ENCODE measurements around the gene APBB2. TPM values are rescaled to one million over a fixed set of nuclear protein-coding genes. Genes with fewer than 3 reads are reported as not detected.
"Not testable (repeated sequence)": the region's sequence is repeated elsewhere in the genome, so short reads cannot be mapped to it uniquely, and the experiment has no call there.

The APBB2 gene
- total RNA-seq, 1 donor from 2014 or later: 23.9 TPM

DNA sequence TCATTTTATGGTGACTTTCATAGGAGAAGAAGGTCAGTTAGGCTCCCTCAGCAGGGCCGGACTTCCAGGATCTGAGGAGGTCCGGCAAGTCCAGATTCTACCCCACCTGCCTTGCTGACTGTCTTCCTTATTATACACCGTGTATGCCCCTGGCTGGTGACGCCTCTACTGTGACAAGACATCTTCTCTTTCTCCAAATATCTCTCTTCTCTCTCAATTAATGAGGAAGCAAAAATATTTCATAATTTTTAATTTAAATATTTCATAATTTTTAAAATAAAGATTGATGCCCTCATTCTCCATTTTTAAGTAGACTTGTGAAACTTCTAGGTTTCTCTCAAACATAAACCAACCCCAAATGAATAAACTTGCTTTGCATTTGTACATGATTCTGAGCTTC is 262.1 kb downstream of the APBB2 start:
- ATAC-seq (no peak), DNase-seq (no peak)
- intact Hi-C loops (cut with micrococcal nuclease): no loop called here

DNA sequence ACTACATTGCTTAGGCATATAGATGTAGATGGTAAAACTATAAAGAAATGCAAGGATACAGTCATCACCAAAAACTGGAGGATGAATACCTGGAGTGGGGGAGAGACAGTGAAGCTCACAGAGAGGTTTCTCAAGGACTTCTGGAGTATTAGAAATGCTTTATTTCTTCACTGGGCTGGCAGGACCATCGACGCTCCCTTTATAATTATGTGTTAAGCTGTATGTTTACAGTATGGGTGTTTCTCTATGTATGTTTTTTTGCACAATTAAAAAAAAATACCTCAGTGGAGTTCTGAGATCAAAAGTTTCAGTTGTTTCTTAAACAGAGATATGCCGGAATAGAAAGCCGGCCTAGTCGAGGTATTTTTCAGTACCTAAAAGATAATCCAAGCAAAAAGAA is 263.3 kb downstream of the APBB2 start:
- intact Hi-C loops (cut with micrococcal nuclease): no loop called here
- ATAC-seq: no peak
- no peak for DNase-seq

DNA sequence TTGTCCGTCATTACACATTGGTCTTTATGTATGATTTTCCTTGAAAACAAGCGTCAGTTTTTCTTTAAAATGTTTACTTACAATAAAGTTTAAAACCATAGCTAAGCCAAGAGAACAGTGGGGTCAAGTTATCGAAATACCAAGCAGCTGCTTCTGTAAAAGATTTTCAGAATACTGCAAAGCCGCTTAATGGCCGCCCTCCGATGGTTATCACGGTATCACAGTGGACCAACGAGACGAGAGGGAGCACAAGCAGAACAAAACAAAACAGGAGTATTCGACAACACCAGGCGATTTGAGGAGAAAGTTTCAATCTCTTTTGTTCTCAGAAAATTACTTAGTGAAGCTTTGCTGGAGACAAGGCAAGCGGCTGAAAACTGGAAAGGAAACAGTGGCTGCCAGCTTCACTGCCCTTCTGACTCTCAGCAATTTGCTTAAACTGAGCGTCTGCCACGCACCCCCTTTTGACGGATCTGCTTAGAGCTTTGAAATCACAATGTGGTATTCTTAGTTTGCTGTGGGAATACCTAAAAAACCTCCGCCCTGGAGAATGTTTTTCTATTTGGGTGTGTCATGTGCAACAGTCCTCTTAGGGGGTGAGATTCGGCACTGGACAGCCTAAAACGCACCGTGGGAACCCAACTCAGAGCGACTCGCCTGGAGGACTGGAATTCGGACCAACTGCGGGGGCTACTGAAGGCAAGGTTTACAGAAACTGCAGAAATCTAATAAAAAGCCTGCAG is 264.8 kb downstream of the APBB2 start:
- no peak for ATAC-seq
- no peak for DNase-seq
- intact Hi-C loops (cut with micrococcal nuclease): no loop called here

DNA sequence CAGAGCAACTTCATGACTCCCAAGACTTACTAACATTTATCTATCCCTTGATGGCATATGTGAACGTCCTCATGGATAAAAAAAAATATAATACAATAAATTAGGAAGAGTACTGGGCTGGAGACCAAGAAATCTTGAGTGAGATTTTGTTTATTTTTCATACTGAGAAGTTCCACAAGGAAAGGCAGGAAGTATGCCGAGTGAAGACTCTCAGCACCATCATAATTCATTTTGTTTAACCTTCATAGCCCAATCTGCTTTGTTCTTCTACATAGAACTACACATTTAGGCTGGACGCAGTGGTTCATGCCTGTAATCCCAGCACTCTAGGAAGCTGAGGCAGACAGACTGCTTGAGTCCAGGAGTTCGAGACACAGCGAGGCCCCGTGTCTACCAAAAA is 266.3 kb downstream of the APBB2 start:
- ATAC-seq (no peak), DNase-seq (no peak)
- intact Hi-C loops (cut with micrococcal nuclease): no loop called here

DNA sequence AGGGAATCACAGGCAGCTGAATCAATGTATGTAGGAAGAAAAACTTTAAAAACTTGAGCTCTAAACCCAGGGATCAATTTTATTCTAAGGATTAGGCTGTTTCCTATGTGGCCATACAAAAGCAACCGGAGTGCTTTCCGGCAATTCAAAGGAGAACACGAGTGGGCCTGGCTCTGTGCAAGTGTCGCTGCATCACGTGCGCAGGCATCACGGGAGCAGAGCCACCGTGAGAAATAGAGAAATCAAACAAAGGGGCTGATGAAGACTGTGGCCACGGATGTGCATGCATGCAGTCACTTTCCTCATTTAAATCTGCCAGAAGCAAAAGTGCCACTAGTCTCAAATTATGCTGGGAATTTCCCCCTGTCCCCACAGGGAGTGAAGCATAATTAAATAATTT is 267.7 kb downstream of the APBB2 start:
- DNase-seq (no peak), ATAC-seq (no peak)
- intact Hi-C loops (cut with micrococcal nuclease): no loop called here

DNA sequence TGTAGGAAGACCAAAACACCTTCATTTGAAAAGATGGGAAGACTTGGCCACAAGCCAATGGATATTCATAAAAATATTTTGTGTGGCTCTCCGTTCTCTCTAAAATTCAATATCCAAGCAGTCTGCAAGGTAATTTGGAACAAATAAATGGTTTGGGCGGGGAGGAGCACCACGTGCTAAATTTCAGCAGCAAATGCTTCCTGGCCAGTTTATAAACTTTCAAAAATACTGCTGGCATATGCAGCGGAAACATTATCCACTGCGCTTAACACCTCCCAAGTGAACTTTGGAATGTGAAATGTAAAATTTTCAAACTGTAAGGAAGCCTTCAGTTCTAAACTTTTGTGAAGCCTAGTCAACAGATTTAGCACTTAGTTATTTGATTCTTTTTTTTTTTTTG is 273.6 kb downstream of the APBB2 start:
- ATAC-seq (peak; percentile 55), DNase-seq (no peak)
- intact Hi-C loops (cut with micrococcal nuclease): no loop called here

DNA sequence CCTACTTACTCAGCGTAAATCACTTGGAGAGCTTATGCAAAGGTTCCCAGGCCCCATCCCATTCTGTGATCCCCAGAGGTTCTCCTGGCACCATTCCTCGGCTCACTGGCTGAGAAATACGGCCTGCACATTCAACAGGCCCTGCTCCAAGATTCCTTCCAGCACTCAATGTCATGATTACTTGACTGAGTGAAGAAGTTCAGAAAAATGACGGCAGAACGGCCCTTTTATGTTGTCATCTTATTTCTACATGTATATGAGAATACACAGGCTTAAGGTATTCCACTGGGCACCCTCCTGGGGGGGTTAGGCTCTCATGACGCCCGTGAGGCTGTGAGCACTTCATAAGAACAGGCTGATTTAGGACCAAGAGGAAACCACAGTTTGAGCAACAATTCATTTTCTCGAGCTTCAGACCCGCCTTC is 274.0 kb downstream of the APBB2 start:
- intact Hi-C loops (cut with micrococcal nuclease): no loop called here
- DNase-seq: peak; percentile 83
- peak; percentile 95 for ATAC-seq

DNA sequence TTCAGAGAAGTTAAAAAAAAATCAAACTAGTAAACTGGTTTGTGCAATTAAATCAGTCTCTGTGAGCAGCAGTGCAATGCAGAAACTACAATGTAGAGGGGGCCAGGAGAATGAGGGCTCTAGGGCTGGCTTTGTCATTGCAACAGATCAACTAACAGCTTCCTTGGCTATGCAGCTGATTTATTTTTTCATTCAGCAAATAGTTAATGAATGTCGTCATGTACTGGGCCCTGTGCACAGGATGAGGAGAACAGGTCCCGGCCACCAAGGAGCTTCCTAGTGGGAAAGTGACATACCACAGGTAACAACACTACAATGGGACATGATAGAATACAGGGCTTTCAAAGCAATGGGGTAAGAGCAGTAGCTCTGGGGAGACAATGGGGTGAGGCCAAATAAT is 274.5 kb downstream of the APBB2 start:
- intact Hi-C loops (cut with micrococcal nuclease): no loop called here

DNA sequence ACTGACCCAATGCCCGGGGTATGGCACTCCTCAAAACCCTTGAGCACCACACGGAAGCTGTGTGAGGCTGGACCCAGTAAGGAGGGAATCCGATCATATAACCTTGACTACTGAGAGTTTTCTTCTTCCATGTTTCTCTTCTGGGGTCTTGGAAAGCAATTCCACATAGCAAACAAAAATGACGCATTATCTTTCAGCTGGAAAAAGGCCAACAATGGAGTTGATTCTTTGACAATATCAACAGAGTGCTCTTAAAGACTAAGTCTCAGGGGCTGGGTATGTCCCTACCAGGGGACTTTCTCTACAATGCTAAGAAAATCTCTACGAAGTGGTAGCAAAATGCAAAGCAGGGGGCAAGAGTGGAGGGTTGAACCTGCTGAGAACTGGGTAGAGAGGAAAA is 276.0 kb downstream of the APBB2 start:
- DNase-seq (no peak), ATAC-seq (no peak)
- intact Hi-C loops (cut with micrococcal nuclease): no loop called here

More for the DNA sequence above, 274.5 kb downstream of the APBB2 start:
- ATAC-seq (peak; percentile 35), DNase-seq (no peak)

DNA sequence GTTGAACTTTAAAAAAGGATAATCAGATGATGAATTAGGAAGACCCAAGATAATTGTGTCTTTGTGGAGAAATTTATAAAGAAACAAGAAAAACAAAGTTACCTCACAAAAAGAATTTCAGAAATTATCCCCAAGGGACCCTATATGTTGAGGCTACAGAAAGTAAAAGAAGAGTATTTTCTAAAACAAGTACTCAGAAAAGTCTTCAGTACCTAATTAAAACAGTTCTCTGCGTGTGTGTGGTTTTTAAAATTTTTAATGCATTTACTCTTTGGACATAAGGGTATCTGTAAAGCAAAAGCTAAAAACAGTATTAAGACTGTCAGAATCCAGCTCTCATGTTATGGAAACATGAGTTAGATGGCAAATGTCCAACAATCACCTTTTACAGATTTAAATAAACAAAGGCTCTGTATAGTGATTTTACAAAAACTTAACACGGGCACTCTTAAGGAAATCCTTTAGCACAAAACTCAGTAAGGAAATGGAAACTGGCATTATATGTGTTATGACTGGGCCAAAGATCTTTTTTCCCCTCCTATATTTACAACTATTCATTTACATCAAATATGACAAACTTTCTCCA is 277.1 kb downstream of the APBB2 start:
- DNase-seq (no peak), ATAC-seq (no peak)
- intact Hi-C loops (cut with micrococcal nuclease): no loop called here

DNA sequence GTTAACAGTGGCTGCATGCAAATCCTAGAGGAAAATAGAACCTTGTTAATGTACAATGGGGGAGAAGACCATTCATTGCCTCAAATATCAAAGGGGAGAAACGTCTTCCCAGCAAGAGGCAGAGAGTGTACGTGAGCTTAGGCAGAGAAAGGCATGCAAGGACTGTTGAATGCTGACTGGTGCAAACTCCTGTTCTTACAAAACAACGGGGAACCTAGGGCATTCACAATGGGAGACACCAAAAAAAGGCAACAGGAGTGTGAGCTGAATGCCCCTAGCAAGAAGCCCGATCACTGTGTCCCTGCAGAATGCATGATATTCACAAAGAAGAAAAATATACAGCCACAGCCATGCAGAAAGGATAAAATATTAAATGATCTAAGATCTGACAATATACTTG is 279.7 kb downstream of the APBB2 start:
- intact Hi-C loops (cut with micrococcal nuclease): no loop called here
- ATAC-seq (no peak), DNase-seq (no peak)

DNA sequence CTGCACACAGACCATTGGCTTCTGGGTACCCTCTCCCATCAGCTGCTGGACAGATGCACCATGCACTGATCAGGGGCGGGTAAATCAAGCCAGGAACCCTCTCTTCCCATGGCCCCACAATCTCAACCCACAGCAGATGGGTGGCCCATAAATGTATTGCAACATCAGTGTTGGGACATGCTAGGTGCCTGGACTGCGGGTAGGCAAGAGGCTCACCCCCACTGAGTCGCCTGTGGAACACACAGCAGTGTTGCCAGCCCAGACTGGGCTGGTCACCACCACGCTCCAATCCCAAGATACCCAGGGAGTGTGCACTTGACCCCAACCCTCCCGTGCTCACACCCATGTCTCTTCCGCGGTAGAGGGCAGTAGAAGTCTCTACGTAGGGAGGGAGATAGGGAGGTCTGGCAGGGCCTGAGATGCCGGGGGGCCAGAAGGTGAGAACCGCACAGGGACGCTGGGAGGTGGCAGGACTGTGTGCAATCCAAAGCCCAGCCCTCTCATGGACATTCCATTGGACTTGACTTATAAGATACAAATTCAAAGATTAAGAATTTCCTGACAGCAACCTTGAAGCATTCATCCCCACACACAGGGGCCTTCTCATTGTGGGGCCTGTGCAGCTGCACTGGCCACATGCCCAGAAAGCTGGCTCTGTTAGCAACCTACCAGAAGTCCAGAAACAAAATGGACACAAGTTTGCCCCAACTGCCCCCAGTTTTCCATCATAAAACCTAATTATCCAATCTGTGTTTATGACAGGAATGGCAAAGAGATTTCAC is 280.9 kb downstream of the APBB2 start:
- intact Hi-C loops (cut with micrococcal nuclease): no loop called here
- DNase-seq: peak; percentile 58
- peak; percentile 45 for ATAC-seq

DNA sequence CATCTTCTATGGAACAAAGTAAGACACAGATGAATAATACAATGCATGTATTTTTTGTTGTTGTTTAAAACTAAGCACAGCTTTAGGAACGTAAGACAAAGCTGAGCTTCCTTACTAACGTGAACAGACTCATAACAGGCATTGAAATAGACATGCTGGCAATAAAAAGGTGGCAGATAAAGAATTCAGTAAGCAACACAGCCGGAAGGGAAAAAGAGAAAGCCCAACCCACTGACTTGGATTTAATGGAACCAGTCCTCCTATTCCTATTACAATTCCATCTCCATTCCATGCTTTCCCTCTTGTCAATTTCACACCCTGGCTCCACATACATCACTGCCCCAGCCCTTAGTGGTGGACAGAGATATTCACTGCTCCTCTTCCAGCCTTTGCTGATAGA is 282.5 kb downstream of the APBB2 start:
- DNase-seq (no peak), ATAC-seq (no peak)
- intact Hi-C loops (cut with micrococcal nuclease): no loop called here

DNA sequence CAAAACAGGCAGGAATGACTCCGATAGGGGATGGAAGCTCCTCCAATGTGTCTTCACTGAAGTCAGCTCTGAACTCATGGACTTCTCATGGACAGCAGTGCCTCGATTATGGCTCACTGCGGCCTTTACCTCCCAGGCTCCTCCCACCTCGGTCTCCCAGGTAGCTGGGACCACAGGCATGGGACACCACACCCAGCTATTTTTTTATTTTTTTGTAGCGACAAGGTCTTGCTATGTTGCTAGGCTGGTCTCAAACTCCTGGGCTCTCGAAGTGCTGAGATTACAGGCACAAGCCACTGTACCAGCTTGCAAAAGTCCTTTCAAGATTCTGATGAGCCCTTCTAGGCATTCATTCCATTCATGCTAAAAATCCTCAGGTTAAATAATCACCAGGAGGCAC is 283.1 kb downstream of the APBB2 start:
- no peak for DNase-seq
- no peak for ATAC-seq
- intact Hi-C loops (cut with micrococcal nuclease): no loop called here

DNA sequence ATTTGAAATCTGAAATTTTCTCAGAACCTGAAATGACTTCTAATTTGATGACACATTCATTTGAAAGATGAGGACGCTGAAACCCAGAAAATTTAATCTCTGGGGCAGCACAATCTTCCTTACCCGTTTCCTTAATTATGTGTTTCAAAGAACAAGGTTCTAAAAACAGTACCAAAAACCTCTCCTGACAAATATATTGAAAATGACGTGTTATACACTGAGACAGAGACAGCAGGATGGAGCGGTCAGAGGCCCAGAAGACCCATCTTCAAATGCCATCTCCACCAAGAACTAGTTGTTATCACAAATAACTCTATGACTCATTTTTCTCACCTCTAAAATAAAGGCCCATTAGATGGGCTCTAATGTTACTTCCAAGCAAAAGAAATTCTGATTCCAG is 287.3 kb downstream of the APBB2 start:
- intact Hi-C loops (cut with micrococcal nuclease): loop anchor here (5.0 to 10.0 kb wide), 2 partner anchors 48 to 290 kb away; no protein-coding TSS in a partner anchor
- no peak for ATAC-seq
- DNase-seq: no peak

DNA sequence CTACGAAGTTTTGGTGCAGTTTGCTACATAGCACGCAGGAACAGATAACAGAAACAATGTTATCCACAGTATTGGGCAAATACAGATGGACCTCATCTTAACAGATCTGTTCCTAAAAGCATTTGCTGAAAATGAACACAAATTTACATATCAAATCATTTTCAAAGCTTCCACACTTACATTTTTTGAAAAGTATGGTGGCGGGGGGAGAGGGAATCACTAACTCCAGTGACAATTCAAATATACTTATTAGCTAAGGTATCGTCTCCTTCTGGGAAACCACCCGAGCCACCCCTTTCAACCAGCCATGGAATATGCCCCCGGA is 289.6 kb downstream of the APBB2 start:
- intact Hi-C loops (cut with micrococcal nuclease): loop anchor here (5.0 to 10.0 kb wide), 2 partner anchors 50 to 293 kb away; no protein-coding TSS in a partner anchor
- no peak for DNase-seq
- ATAC-seq: no peak

DNA sequence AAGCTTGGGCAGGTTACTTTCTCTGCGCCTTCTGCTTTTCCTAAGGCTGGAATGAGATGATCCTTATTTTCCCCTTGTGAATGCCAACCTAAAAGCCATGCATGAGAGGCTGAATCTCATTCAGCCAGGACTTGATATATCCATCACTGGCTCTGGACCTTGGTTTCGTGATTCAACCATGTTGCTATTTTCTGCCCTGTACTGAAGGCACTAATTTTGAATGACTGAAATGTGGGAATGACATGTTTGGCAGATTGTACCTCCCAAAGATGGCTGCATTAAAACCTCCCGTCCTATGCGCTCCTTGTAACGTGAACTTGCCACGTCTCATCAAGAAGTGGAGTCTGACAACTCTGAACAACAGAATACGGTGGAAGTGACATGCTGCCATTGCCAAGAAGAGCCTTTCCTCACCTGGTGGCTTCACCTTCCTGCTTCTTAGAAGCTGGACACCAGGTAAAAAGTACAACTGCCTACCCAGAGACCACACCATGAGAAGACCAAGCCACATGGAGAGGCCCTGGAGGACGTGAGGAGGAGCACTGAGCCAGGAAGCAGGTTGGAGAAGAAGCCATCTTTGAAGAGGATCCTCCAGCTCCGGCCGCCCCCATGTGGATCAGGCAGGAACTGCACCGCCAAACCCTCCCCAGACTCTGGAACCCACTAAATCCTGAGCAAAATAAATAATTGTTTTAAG is 290.1 kb downstream of the APBB2 start:
- peak; percentile 44 for ATAC-seq
- DNase-seq: peak; percentile 72
- intact Hi-C loops (cut with micrococcal nuclease): loop anchor here (10.0 kb wide), 1 partner anchor 51 kb away; no protein-coding TSS in a partner anchor

DNA sequence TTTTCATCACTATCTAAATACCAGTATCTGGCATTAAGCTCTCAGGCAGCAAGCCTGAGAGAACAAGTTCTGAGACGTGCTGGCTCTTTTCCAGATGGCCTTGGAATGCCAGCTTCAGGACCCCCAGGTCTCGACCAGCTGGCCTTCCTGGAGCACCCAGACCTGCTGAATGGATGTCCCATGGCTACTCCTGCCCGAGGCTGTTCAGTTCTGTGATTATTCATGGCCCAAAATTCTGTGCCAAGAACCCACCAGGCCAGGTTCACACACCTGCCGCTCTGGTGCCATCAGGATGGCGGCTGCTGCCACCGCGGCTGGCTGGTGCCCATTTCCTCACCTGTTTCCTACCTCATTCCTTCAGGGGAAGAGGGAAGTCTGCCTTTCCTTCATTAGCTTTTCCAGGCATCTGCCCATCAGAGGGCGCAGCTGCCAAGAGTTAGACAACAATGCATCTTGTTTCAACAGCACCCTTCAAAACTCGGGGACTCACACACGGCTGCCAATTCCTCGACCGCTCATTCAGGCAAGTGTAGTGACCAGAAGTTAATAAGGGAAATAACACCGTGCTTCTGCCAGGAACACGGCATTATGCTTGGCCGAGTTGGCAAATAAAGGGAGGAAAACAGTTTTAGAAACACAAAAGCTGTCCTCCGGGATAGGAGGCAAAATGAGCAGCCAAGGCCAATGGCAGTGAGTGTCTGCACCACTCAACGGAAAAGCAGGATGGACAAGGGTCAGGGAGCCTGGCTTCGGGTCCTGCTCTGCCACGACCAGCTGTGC is 290.8 kb downstream of the APBB2 start:
- DNase-seq: no peak
- intact Hi-C loops (cut with micrococcal nuclease): loop anchor here (10.0 kb wide), 1 partner anchor 51 kb away; no protein-coding TSS in a partner anchor

DNA sequence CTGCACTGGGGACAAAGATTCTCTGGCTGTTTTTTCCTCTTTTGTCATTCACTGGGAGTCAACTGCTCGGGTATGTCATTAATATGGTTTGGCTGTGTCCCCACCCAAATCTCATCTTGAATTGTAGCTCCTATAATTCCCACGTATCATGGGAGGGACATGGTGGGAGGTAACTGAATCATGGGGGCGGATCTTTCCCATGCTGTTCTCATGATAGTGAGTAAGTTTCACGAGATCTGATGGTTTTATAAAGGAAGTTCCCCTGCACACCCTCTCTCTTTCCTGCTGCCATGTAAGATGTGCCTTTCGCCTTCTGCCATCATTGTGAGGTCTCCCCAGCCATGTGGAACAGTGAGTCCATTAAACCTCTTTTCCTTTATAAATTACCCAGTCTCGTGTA is 294.4 kb downstream of the APBB2 start:
- not testable (repeated sequence) for ATAC-seq, DNase-seq
- intact Hi-C loops (cut with micrococcal nuclease): loop anchor here (10.0 kb wide), 1 partner anchor 55 kb away; no protein-coding TSS in a partner anchor

More for the DNA sequence above, 290.8 kb downstream of the APBB2 start:
- ATAC-seq: no peak

Data from left ventricle myocardium superior (tissue), 1 donor.